ENCODE data around the gene U2AF2.

Gene U2AF2

DNA sequence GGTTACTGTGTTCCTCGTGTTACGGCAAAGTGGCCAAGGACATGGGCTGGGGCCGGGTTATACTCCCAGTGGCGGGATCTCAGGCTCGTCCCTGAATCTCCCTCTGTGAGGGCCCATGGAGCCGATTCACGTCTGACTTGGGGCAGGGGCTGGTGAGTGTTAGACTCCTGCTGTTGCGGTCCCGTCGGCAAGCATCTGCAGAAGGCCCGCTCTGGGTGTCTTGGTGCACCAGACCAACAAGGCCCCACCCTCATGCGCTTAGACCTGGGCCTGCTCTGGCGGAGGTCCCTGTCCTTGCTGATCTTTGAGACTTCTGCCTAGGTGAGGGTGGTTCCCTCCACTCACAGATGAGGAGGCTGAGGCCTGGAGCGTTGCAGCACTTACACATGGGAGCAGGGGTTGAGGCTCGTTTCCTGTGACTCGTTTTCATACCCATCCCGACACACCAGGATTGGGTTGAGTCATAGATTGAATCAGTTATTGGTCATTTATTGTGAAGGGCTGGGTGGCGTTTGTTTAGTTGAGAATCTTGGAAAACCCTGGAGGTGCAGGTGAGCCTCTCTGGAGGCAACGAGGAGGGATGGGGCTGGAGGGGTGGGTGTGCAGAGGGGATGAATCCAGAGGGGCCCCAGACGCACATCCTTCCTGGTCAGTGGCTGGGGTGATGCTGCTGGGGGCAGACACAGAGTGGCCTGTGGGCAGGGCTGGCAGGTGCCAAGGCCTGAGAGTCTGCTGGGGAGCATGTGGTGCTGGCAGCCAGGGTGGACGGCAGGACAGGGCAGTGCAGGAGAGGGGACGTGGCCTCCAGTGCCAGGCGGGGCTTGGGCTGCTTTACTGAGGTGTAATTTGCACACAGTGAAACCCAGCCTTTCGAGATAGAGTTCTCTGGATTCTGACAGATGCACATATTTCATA, 24.8 kb downstream of the U2AF2 start:
- Mint-ChIP-seq H3K4me1 (peaks cover 60% of the 10 kb centered on the region), H3K36me3 (peaks cover 87% of the 10 kb centered on the region), H3K4me3 (no peak overlapping the region), H3K9me3 (no peaks in the 10 kb centered on the region), H3K27ac (peak overlapping the region; percentile 77)
- ATAC-seq: no peak
- DNase-seq (ENCODE audit: low spot score in 2 of 2): no peak

DNA sequence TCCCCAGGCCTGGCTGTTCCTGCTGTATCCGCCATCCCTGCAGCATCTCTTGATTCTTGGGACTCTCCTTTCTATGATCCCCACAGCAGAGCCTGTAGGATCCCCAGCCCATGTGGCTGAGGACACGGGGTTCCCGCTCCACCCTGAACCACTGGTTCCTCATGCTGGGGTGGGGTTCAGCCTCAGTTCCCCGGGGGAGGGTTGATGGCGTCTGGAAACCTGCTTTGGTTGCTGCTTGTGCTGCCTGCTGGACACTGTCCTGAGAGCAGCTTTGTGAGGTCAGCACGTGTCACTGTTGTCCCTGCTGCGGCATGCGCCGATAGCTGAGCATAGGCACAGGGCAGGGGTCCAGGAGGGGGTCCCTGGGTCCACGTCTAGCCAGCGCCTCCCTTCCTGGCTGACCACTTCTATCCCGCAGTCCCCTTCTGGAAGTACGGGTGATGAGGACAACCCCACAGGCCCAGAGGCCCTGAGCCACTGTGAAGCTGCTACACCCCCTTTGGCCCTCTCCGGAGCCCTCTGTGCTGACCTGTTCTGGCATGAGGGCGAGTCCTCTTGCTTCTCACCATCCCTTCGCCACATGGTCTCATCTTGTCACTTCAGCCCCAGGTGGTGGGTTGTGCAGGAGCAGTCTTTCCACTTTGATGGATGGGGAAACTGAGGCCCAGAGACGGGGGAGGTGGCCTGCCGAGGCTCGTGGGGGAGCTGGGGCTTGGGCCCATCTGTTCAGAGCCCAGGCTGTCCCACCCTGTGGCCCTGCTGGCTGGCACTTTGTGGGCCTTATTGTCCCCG, 25.7 kb downstream of the U2AF2 start:
- ATAC-seq (no peak), DNase-seq (ENCODE audit: low spot score in 2 of 2) (no peak)
- Mint-ChIP-seq H3K36me3 (peaks cover 87% of the 10 kb centered on the region), H3K4me3 (no peak overlapping the region), H3K27ac (peak overlapping the region; percentile 77), H3K4me1 (peaks cover 61% of the 10 kb centered on the region), H3K9me3 (no peaks in the 10 kb centered on the region)

- peaks cover 61% of the 10 kb centered on the region for H3K4me1 Mint-ChIP-seq
- no peak overlapping the region for H3K27ac Mint-ChIP-seq
Measured at GRCh38 chr19:55681131-55682092, 26.6 kb downstream of the U2AF2 start.

DNA sequence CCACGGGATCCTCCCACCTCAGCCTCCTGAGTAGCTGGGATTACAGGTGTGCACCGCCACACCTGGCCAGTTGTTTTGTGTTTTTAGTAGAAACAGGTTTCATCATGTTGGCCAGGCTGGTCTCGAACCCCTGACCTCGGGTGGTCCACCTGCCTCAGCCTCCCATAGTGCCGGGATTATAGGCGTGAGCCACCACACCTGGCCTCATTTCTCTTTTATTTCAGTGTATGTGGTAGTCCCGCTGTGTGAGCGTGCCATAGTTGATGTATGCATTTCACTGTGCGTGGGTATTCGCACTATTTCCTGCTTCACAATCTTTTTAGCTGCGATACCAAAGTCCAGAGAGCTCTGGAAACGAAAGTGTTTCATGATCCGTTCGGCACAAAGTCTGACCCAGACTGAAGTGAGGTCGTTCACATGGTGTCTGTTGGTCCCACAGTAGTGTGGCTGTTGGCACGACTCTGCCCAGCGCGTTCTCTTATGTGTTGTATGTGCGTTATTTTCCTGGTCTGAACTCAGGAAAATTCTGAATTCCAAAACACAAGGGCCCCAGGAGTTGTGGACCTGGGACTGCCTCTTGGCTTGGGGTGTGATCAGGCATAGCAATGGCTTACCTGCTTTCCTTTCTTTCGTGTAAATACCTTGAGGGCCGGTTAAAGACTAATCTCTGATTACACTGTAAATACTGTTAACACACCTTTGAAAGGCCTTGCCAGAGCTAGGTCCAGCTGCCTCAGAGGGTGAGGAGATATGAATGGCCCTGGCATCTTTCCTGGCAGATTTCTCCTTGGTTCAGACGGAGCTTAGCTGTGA, 28.8 kb downstream of the U2AF2 start:
- H3K9me3 Mint-ChIP-seq: no peaks in the 10 kb centered on the region
- H3K27ac Mint-ChIP-seq: no peak overlapping the region
- no peak for DNase-seq (ENCODE audit: low spot score in 2 of 2)
- no peak for ATAC-seq
- peaks cover 86% of the 10 kb centered on the region for H3K36me3 Mint-ChIP-seq
- no peak overlapping the region for H3K4me3 Mint-ChIP-seq
- peaks cover 47% of the 10 kb centered on the region for H3K4me1 Mint-ChIP-seq

More at GRCh38 chr19:55681131-55682092, 26.6 kb downstream of the U2AF2 start:
- ATAC-seq: no peak
- Mint-ChIP-seq H3K36me3 (peaks cover 91% of the 10 kb centered on the region), H3K9me3 (no peaks in the 10 kb centered on the region), H3K4me3 (no peak overlapping the region)
- DNase-seq (ENCODE audit: low spot score in 2 of 2): no peak

DNA sequence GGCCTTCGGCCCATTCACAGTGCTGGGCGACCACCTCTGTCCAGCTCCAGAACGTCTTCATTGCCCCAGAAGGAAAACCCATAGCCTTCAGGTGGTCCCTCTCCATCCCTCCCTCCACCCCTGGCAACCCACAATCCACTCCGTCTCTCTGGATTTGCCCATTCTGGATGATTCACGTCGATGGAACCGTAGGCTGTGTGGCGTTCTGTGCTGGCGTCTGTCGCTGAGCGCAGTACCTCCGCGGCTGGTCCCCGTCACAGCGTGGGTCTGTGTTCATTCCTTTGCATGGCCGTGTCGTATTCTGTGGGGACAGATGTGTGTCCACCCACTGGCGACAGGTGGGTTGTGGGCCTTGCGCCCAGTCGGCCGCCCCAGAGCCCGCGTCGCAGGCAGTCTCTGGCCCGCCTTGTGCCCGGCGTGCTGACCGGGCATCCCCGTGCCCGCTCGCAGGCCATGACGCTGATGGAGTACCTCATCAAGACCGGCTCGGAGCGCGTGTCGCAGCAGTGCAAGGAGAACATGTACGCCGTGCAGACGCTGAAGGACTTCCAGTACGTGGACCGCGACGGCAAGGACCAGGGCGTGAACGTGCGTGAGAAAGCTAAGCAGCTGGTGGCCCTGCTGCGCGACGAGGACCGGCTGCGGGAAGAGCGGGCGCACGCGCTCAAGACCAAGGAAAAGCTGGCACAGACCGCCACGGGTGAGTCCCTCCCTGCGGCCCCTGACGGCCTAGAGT, 30.3 kb downstream of the U2AF2 start:
- peaks cover 33% of the 10 kb centered on the region for H3K4me1 Mint-ChIP-seq
- DNase-seq (ENCODE audit: low spot score in 2 of 2) (no peak), ATAC-seq (no peak)
- H3K27ac Mint-ChIP-seq: no peak overlapping the region
- no peaks in the 10 kb centered on the region for H3K9me3 Mint-ChIP-seq
- H3K36me3 Mint-ChIP-seq: peaks cover 79% of the 10 kb centered on the region
- H3K4me3 Mint-ChIP-seq: no peak overlapping the region

DNA sequence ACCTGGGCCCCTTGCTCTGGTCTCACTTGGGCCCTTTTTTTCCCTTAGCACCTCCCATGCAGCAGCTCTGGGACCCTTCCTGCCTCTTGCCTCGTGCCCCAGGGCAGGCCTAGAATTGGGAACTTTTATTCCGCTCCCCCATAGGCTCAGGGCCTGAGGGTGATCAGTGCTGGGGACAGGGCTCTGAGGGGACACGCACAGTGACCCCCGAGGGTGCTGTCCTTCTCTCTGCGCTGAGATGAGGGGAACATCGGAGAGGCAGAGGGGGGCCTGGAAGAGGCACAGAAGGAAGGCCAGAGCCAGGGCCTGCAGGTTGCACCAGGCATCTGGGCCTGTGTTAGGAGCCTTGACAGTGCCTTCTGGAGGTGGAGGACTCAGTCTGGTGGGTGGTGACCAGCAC, 30.9 kb downstream of the U2AF2 start:
- Mint-ChIP-seq H3K9me3 (no peaks in the 10 kb centered on the region), H3K36me3 (peaks cover 78% of the 10 kb centered on the region), H3K27ac (peak overlapping the region; percentile 81), H3K4me1 (peaks cover 26% of the 10 kb centered on the region), H3K4me3 (no peak overlapping the region)
- no peak for ATAC-seq
- DNase-seq (ENCODE audit: low spot score in 2 of 2): no peak

- Mint-ChIP-seq H3K36me3 (peaks cover 80% of the 10 kb centered on the region), H3K27ac (peak overlapping the region; percentile 81), H3K9me3 (no peaks in the 10 kb centered on the region), H3K4me3 (no peak overlapping the region), H3K4me1 (peaks cover 24% of the 10 kb centered on the region)
- DNase-seq (ENCODE audit: low spot score in 2 of 2): no peak
- no peak for ATAC-seq
Measured at GRCh38 chr19:55686311-55687050, 31.6 kb downstream of the U2AF2 start.

DNA sequence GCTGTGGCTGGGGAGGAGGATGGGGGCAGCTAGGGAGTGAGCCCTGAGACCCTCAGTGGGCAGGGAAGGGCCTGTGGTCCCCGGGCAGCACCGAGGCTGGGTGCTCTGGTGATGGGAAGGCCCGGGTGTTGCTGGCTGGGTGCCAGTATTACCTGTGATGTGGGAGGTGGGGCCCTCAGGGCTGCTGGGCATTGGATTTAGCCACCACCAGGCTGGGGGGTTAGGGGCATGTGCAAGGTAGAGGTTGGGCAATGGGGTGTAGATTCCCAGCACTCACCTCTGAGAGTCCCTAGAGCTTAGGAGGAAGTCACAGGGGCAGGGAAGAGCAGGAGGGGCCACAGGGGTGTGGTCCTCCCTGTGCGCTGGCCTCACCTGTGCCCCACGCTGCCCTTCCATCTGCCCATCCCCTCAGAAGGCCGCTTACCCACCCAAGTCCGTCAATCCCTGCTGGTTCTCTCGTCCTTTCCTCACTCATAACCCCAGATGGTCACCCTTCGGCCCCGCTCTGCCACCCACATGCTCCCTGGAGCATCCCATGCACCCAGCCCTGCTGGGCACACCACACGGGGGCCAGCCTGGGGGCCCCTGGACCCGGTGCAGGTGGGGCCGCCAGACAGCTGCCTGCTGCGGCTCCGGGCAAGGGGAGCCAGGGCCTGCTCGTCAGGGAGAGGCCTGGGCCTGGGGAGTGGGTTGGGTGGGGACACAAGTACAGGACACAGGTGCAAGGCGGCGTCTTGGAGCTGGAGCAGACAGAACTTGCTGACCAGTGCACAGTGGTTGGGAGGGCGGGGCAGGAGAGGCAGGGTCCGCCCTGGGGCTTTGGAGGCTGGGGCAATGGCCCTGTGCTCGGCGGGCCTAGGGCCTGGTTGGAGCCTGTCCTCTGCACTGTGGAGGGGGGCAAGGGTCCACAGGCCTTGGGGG, 32.7 kb downstream of the U2AF2 start:
- no peak overlapping the region for H3K4me3 Mint-ChIP-seq
- peaks cover 75% of the 10 kb centered on the region for H3K36me3 Mint-ChIP-seq
- H3K9me3 Mint-ChIP-seq: no peaks in the 10 kb centered on the region
- H3K4me1 Mint-ChIP-seq: peaks cover 24% of the 10 kb centered on the region
- H3K27ac Mint-ChIP-seq: peak overlapping the region; percentile 81
- no peak for ATAC-seq
- no peak for DNase-seq (ENCODE audit: low spot score in 2 of 2)

DNA sequence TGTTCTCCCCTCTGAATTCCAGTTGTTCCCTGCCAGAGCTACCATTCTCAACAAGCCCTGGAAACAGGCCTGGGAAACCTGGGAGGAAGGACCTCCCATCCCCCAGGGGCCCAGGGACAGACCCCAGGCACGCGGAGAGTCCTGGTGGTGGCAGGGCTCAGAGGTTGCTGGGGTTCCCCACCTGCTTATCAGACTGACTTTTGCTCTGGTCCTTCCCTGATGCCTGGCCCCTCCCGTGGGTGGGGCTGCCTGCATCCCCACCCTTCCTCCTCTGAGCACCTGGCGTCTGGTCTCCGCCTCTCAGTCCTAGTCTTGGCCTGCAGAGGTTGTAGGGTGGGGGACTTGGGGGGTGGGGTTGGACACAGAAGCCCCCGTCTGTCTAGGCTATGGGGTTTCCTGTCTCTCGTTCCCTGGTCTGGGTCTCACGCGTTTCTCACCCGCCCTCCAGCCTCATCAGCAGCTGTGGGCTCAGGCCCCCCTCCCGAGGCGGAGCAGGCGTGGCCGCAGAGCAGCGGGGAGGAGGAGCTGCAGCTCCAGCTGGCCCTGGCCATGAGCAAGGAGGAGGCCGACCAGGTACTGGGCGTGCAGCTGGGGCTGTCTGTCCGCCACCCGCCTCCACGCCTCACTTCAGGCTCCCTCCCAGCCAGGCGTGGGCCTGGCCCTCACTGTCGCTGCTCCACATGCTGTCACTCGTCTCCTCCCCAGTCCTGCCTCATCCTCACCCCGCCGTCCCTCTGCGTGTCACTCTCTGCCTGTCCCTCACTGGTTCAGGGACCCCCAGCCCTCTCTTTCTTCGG, 33.8 kb downstream of the U2AF2 start:
- ATAC-seq: no peak
- no peak for DNase-seq (ENCODE audit: low spot score in 2 of 2)
- H3K27ac Mint-ChIP-seq: peak overlapping the region; percentile 70
- H3K4me1 Mint-ChIP-seq: peaks cover 24% of the 10 kb centered on the region
- no peaks in the 10 kb centered on the region for H3K9me3 Mint-ChIP-seq
- no peak overlapping the region for H3K4me3 Mint-ChIP-seq
- H3K36me3 Mint-ChIP-seq: peaks cover 75% of the 10 kb centered on the region

DNA sequence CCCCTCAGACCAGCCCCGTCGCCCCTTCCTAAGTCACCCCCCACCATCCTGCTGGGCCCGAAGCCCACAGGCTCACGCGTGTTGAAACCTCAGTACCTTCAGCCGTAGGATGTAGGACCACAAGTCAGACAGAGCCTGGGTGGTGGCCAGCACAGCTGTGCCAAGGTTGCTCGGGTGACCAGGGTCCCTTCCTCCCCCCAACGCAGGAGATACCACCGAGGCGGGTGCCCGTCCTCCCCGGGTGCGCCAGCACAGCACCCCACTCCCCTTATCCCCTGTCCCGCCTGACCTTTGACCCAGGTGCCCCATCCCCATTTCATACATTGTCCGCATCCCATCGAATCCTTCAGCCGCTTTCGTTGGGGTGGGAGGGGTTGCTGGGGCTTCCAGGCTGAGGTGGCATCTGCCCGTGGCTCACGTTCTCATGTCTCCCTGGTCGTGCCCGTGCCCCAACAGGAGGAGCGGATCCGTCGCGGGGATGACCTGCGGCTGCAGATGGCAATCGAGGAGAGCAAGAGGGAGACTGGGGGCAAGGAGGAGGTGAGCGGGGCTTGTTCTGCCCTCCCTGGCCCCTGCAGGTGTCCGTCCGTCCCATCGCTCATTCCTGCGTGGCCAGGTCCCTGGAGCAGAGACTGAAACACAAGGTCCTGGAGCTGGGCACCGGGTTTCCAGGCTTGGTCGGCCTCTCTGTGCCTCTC, 34.7 kb downstream of the U2AF2 start:
- no peak for ATAC-seq
- Mint-ChIP-seq H3K9me3 (no peaks in the 10 kb centered on the region), H3K27ac (no peak overlapping the region), H3K4me3 (no peak overlapping the region), H3K36me3 (peaks cover 76% of the 10 kb centered on the region), H3K4me1 (peaks cover 24% of the 10 kb centered on the region)
- no peak for DNase-seq (ENCODE audit: low spot score in 2 of 2)

DNA sequence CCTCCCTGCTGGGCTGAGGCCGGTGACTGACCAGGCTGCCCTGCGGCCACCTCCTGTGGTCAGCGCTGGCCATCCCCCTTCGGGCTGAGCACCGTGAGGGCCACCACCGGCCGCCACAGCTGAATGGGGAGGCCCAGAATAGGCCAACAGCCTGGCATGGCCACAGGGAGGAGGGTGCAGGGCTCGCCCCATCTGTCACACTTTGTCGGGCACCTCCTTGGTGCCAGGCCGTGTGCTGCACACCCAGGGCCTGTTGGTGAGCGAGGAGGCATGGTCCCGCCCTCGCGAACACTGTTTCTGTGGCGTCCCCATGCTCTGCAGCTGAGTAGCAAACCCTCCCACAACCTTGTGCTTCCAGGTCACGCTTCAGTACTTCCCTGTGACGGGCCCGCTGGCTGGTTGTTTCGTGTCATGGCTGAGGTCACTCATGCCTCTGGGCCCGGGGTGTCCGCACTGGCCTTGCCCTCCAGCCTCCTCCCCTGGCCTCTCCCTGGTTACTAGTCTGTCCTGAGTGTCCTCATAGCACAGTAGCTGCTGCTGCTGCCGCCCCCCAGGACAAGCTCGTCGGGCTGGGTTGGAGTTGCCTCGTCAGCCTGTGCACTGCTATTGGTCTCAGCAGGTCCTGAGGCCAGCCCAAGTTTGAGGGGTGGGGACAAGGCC, 35.4 kb downstream of the U2AF2 start:
- ATAC-seq (no peak), DNase-seq (ENCODE audit: low spot score in 2 of 2) (no peak)
- Mint-ChIP-seq H3K4me1 (peaks cover 20% of the 10 kb centered on the region), H3K4me3 (no peak overlapping the region), H3K9me3 (no peaks in the 10 kb centered on the region), H3K27ac (no peak overlapping the region), H3K36me3 (peaks cover 77% of the 10 kb centered on the region)
